Ishikawa (cell line): ENCODE results near the gene CATSPERB.

Source experiments
- CEBPB ChIP-seq: IDR thresholded peaks from 2 replicates; pipeline ENCODE4 v1.6.1; 2012
- CREB1 ChIP-seq: IDR thresholded peaks from 2 replicates; pipeline ENCODE4 v1.6.1; 2012; ENCODE audit warnings: low read depth
- EGR1 ChIP-seq: IDR thresholded peaks from 2 replicates; pipeline ENCODE4 v1.6.1; 2012
- EP300 ChIP-seq: IDR thresholded peaks from 2 replicates; pipeline ENCODE4 v1.6.1; 2012; ENCODE audit warnings: borderline replicate concordance
- NFIC ChIP-seq: IDR thresholded peaks from 2 replicates; pipeline ENCODE4 v1.6.1; 2012
- RAD21 ChIP-seq: IDR thresholded peaks from 2 replicates; pipeline ENCODE4 v1.6.1; 2012; ENCODE audit warnings: low read depth
- TAF1 ChIP-seq: IDR thresholded peaks from 2 replicates; pipeline ENCODE4 v1.6.1; 2012; ENCODE audit warnings: low read depth, mild to moderate bottlenecking
- TCF12 ChIP-seq: IDR thresholded peaks from 2 replicates; pipeline ENCODE4 v1.6.1; 2012; ENCODE audit warnings: low read depth
- YY1 ChIP-seq: IDR thresholded peaks from 2 replicates; pipeline ENCODE4 v1.6.1; 2012; ENCODE audit warnings: low read depth
- TF ChIP-seq, protein P1 (sequence below): IDR thresholded peaks from 2 replicates; pipeline ENCODE4 v1.6.1; 2012; ENCODE audit warnings: low read depth, mild to moderate bottlenecking
- TF ChIP-seq, protein P2 (sequence below): IDR thresholded peaks from 2 replicates; pipeline ENCODE4 v1.6.1; 2012
- TF ChIP-seq, protein P3 (sequence below): IDR thresholded peaks from 2 replicates; pipeline ENCODE4 v1.6.1; 2012

DNA sequence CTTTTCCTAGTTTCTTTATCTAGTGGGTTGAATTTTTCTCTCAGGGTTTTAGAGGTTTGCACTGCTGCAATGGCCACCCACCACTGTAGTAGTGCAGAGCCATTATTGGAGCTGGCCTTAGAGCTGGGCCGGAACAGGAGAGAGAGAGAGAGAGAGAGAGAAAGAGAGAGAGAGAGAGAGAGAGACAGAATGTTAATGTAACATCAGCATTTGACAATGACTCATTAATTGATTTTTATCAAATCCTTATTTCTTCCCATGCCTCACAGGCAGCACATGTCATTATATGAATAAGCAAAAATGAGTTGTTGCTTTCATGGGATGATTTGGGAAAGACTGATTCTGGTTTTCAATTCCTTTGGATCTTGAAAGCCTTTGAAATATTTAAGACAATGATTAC is 145.5 kb downstream of the CATSPERB start:
- TF ChIP-seq CEBPB (no peak), TAF1 (no peak), EP300 (no peak), NFIC (no peak), RAD21 (no peak), YY1 (no peak), EGR1 (no peak), CREB1 (no peak), TCF12 (no peak)
- TF ChIP-seq, protein P1, sequence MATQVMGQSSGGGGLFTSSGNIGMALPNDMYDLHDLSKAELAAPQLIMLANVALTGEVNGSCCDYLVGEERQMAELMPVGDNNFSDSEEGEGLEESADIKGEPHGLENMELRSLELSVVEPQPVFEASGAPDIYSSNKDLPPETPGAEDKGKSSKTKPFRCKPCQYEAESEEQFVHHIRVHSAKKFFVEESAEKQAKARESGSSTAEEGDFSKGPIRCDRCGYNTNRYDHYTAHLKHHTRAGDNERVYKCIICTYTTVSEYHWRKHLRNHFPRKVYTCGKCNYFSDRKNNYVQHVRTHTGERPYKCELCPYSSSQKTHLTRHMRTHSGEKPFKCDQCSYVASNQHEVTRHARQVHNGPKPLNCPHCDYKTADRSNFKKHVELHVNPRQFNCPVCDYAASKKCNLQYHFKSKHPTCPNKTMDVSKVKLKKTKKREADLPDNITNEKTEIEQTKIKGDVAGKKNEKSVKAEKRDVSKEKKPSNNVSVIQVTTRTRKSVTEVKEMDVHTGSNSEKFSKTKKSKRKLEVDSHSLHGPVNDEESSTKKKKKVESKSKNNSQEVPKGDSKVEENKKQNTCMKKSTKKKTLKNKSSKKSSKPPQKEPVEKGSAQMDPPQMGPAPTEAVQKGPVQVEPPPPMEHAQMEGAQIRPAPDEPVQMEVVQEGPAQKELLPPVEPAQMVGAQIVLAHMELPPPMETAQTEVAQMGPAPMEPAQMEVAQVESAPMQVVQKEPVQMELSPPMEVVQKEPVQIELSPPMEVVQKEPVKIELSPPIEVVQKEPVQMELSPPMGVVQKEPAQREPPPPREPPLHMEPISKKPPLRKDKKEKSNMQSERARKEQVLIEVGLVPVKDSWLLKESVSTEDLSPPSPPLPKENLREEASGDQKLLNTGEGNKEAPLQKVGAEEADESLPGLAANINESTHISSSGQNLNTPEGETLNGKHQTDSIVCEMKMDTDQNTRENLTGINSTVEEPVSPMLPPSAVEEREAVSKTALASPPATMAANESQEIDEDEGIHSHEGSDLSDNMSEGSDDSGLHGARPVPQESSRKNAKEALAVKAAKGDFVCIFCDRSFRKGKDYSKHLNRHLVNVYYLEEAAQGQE = no peak
- TF ChIP-seq, protein P2, sequence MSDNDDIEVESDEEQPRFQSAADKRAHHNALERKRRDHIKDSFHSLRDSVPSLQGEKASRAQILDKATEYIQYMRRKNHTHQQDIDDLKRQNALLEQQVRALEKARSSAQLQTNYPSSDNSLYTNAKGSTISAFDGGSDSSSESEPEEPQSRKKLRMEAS = no peak
- TF ChIP-seq, protein P3, sequence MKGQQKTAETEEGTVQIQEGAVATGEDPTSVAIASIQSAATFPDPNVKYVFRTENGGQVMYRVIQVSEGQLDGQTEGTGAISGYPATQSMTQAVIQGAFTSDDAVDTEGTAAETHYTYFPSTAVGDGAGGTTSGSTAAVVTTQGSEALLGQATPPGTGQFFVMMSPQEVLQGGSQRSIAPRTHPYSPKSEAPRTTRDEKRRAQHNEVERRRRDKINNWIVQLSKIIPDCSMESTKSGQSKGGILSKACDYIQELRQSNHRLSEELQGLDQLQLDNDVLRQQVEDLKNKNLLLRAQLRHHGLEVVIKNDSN = no peak
